Cardiac fibroblast (primary cell): ENCODE data around the gene GALM.

Experiments used
- DNase-seq, 2 donors: peaks; one replicate each; pipeline versions ENCODE4 v3.0.0 to v3.0.0-alpha.2; 2010; ENCODE audit warnings: low read depth in 2 of 2
- H3K4me3 ChIP-seq, 2 donors: replicated peaks in 1 of 2; 1 replicate in 1 of 2; 2 replicates in 1 of 2; pipeline ENCODE4 v1.5.1; 2011; ENCODE audit warnings: low read depth in 2 of 2, low read length in 2 of 2, mild to moderate bottlenecking in 2 of 2, moderate library complexity in 1 of 2
- TF ChIP-seq, protein P1 (sequence below): IDR thresholded peaks from one replicate; pipeline ENCODE4 v1.5.1; 2011; ENCODE audit warnings: low read depth, mild to moderate bottlenecking, low read length, inconsistent platforms

GALM gene

DNA sequence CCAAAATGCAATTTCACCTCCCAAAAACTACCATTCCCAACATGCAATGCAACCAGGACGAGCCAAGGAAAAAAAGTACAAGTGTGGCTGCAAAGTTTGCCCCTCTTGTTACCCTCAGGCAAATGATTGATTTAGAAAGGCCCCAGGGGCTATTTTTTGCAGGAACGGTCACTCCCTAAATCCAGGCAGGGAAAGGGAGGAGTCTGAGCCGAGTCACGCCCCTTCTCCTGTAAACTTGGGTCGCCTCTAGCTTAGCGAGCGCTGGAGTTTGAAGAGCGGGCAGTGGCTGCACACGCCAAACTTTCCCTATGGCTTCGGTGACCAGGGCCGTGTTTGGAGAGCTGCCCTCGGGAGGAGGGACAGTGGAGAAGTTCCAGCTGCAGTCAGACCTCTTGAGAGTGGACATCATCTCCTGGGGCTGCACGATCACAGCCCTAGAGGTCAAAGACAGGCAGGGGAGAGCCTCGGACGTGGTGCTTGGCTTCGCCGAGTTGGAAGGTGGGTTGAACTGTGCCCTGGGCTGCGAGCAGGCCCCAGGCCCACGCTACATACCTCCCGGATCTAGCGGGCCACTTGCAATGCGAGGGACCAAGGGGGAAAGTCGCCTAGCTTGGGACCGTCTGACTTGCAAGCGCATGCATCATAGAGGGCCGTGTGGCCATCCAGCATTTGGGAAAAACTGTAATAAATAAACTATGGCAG, at the start of gene GALM:
GALM (plus strand) TSS at position 261 of the 702 bp plus-strand sequence; CDS start at position 309, 48 bp downstream.
- DNase-seq, result peak; percentile 94 to 97
- H3K4me3 ChIP-seq, result peak within 1 kb of the TSS; percentile 59 to 67
- TF ChIP-seq, protein P1, sequence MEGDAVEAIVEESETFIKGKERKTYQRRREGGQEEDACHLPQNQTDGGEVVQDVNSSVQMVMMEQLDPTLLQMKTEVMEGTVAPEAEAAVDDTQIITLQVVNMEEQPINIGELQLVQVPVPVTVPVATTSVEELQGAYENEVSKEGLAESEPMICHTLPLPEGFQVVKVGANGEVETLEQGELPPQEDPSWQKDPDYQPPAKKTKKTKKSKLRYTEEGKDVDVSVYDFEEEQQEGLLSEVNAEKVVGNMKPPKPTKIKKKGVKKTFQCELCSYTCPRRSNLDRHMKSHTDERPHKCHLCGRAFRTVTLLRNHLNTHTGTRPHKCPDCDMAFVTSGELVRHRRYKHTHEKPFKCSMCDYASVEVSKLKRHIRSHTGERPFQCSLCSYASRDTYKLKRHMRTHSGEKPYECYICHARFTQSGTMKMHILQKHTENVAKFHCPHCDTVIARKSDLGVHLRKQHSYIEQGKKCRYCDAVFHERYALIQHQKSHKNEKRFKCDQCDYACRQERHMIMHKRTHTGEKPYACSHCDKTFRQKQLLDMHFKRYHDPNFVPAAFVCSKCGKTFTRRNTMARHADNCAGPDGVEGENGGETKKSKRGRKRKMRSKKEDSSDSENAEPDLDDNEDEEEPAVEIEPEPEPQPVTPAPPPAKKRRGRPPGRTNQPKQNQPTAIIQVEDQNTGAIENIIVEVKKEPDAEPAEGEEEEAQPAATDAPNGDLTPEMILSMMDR, result no peak

DNA sequence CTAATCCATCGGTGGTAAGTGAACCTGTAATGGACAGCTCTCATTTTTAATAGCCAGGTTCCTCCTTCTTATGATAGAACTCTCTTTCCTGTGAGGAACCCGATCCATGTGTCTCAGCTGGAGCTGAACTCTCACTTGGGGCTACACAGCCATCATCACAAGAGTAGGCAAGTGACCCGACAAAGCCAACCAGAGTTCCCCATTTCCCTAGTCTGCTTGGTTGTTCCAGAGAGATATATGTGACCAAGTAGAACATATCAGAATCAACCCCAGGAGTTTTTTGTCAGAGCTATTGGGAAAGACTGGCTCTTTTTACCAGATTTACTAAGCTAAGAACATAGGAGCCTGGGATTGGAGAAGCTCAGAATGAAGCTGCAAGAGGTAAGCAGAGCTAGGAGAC, 48.6 kb upstream of the GALM start:
- H3K4me3 ChIP-seq, result no peak overlapping the region
- TF ChIP-seq, protein P1, result no peak
- no peak for DNase-seq

DNA sequence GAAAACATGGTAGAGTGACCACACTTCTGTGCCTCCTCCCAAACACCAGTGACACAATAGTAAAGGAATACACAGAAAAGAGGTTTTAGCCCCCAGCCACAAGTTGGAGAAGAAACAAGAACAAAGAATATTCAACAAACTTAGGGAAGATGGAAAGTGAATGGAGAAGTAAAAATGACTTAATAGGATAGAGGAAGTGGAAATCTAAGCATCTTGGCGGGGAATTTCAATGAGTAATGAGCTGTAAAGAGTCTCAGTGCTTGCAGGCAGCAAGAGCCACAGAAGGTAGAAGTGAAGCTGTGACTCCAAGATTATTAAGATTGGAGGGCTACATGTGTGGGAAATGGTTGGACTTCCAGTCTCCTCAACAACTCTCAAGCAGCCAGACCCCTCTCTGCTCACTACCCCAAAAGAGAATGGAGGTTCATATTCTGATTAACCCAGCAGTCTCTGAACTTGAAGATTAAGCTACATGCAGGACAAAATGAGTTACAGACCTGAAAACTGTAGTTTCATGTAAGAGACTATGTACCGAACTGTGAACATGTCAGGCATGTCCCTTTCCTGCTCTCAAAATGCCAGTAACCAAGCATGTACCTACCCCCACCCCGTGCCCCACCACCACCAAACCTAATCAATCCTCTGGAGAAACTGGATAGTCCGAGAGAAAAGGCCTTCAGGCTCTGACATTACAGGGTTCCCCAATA, 46.3 kb upstream of the GALM start:
- peak in 1 of 2 donors; percentile 17 for DNase-seq
- no peak overlapping the region for H3K4me3 ChIP-seq
- TF ChIP-seq, protein P1, result no peak

DNA sequence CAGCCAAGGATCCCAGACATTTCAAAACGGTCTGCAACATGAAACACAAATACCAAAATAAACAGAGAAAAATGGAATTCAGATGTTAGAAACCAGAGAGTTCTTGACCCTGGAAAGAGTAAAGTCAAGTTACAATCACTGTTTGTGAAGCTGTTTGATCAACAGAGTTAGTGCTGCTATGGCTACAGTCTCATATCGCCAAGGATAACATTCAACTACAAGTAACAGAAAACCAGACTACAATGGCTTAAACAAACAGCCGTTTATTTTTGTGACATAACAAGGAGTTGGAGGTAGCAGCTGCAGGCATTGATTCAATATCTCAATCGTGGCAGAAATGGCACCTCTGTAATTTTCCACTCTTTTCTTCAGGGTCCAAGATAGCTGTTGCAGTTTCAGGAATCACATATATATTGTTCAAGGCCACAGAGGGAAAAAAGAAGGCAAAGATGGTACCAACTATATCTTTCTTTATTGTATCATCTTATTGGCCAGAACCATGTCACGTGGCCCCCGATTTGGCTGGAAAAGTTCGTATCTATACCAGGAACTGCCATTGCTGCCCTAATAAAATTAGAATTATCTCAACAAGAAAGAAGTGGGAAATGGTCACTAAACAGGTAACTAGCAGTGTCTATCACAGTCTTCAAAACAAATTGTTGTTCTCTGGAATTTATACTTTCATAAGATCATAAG, 45.5 kb upstream of the GALM start:
- H3K4me3 ChIP-seq, result no peak overlapping the region
- TF ChIP-seq, protein P1, result no peak
- DNase-seq, result peak; percentile 43 to 50

DNA sequence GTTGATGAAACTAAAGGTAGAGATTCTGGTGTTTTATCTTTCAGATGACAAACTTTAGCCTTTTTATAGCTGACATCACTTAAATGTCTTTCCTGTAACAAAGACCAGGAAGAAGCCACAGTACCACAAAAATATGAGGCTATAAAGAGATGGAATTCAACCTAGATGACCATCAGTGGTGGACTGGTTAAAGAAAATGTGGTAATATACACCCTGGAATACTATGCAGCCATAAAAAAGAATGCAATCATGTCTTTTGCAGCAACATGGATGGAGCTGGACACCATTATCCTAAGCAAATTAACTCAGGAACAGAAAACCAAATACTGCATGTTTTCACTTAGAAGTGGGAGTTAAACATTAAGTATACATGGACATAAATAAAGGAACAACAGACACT, 44.9 kb upstream of the GALM start:
- TF ChIP-seq, protein P1, result no peak
- DNase-seq, result no peak
- no peak overlapping the region for H3K4me3 ChIP-seq

DNA sequence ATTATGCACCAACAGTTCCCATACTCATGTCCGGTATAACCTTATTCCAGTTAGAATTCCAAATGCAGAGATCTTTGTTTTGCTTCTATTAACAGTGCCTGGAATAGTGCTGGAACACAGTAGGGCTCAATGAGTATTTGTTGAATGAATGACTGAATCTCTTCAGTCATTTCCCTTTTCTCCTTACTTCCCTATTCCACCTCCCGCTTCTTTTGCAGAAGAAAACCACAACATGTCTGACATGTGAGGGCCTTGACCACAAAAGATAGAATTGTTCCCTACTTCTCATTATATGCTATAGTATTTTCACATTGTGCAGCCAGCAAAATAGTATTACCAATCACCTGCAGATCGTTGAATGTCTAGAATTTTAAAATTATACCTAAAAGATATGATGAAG, 43.7 kb upstream of the GALM start:
- TF ChIP-seq, protein P1, result no peak
- no peak for DNase-seq

More for the DNA sequence above, 43.7 kb upstream of the GALM start:
- H3K4me3 ChIP-seq, result no peak overlapping the region
